DOHH2 (cell line): Measurements from ENCODE around the gene SRRM2.

Experiments used
- EZH2phosphoT487 ChIP-seq: fragments of 200-600 bp; sonication (generic); IDR thresholded peaks from 2 replicates; pipeline ENCODE4 v1.6.1; 2017; ENCODE audit warnings: borderline replicate concordance, mild to moderate bottlenecking, antibody characterized with exemption, low read length, moderate library complexity, mixed read lengths
- TF ChIP-seq, protein P1 (sequence below): fragments of 200-600 bp; sonication (generic); IDR thresholded peaks from one replicate; pipeline ENCODE4 v1.5.1; 2014; ENCODE audit warnings: antibody characterized with exemption, mild to moderate bottlenecking, low read depth, low read length; ENCODE audit not compliant: poor library complexity, severe bottlenecking

GRCh38 chr16:2755158-2755557 is 2.7 kb downstream of the SRRM2 start:
- TF ChIP-seq, protein P1, sequence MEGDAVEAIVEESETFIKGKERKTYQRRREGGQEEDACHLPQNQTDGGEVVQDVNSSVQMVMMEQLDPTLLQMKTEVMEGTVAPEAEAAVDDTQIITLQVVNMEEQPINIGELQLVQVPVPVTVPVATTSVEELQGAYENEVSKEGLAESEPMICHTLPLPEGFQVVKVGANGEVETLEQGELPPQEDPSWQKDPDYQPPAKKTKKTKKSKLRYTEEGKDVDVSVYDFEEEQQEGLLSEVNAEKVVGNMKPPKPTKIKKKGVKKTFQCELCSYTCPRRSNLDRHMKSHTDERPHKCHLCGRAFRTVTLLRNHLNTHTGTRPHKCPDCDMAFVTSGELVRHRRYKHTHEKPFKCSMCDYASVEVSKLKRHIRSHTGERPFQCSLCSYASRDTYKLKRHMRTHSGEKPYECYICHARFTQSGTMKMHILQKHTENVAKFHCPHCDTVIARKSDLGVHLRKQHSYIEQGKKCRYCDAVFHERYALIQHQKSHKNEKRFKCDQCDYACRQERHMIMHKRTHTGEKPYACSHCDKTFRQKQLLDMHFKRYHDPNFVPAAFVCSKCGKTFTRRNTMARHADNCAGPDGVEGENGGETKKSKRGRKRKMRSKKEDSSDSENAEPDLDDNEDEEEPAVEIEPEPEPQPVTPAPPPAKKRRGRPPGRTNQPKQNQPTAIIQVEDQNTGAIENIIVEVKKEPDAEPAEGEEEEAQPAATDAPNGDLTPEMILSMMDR: no peak
- TF ChIP-seq EZH2phosphoT487: no peak
